GM23338 (cell line): ENCODE measurements around the gene KDM6A.

ENCODE experiments used
- NANOG ChIP-seq: IDR thresholded peaks from 2 replicates; pipeline ENCODE4 v1.6.1; 2016; ENCODE audit warnings: antibody characterized with exemption, borderline replicate concordance
- POLR2AphosphoS5 ChIP-seq: IDR thresholded peaks from 2 replicates; pipeline ENCODE4 v1.6.1; 2016; ENCODE audit warnings: antibody characterized with exemption, low read depth
- REST ChIP-seq: IDR thresholded peaks from one replicate; pipeline ENCODE4 v1.6.1; 2018; ENCODE audit warnings: antibody characterized with exemption; ENCODE audit not compliant: unreplicated experiment
- TF ChIP-seq, protein P1 (sequence below), 2 experiments: fragments of 200-600 bp in 1 of 2; sonication (generic) in 1 of 2; conservative IDR thresholded peaks; 2 replicates each; pipeline versions ENCODE4 v1.5.1 to v1.6.1; 2016 to 2017; ENCODE audit warnings: antibody characterized with exemption in 2 of 2, low read depth in 2 of 2, mild to moderate bottlenecking in 2 of 2, moderate library complexity in 1 of 2

GRCh38 chrX:44978976-44979375 is 106.0 kb downstream of the KDM6A start:
- TF ChIP-seq REST (no peak), POLR2AphosphoS5 (no peak), NANOG (no peak)
- TF ChIP-seq, protein P1, sequence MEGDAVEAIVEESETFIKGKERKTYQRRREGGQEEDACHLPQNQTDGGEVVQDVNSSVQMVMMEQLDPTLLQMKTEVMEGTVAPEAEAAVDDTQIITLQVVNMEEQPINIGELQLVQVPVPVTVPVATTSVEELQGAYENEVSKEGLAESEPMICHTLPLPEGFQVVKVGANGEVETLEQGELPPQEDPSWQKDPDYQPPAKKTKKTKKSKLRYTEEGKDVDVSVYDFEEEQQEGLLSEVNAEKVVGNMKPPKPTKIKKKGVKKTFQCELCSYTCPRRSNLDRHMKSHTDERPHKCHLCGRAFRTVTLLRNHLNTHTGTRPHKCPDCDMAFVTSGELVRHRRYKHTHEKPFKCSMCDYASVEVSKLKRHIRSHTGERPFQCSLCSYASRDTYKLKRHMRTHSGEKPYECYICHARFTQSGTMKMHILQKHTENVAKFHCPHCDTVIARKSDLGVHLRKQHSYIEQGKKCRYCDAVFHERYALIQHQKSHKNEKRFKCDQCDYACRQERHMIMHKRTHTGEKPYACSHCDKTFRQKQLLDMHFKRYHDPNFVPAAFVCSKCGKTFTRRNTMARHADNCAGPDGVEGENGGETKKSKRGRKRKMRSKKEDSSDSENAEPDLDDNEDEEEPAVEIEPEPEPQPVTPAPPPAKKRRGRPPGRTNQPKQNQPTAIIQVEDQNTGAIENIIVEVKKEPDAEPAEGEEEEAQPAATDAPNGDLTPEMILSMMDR (conservative IDR thresholded peaks at IDR 0.05; ENCODE audit: low read depth in 2 of 2), result no peak
